HG03558 (cell line): ENCODE data around the gene COL23A1.

Source experiments
- ATAC-seq: cut with Tn5 transposase; IDR thresholded peaks from one replicate; pipeline ENCODE4 v1.9.1; 2021; ENCODE audit warnings: moderate number of reproducible peaks; ENCODE audit not compliant: unreplicated experiment; ENCODE audit errors: extremely low read depth

COL23A1 gene

DNA sequence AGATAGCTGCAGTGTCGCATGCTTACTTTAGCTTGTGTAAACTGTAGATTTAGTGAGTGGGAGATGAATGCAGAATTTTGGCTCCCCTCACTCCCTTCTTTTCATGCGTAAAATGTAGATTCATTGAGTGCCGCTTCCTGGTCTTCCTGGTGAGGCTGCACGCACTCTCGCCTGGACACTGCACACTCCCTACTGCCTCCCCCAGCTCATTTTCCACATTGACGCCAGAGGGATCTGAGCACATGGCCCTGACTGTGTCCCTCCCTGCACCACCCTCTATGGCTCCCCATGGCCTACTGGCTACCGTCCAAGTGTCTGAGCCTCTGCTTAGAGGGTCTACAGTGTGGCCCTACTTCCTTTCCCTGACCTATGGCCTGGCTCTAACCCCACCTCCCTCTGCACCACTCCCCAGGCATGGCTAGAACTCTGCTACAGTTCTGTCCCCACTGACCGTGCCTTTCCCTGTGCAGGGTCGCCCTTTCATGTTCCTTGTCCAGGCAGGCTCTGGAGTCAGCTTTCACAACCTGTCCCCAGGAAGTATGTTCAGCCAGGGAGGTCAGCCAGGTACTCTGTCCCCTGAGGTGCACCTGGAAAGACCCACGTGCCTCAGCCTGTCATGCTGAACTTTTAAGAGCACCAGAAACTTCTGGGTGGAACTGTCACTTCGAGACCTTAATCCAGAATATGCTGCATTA, 160.6 kb downstream of the COL23A1 start:
- ATAC-seq: no peak

DNA sequence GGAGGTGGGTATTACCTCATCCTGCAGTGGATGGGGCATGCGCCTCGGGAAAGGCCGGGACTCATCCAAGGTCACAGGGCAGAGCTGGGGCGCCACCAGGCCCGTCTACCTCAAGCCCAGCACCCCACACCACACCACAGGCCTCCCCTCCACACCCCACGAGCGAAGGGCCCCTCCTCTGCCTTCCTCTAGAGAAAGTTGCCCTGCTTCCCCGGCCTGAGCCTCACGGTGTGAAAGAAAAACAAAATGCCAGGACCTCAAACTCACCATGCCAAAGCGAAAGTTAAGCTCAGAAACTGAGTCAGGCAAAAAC, 161.1 kb downstream of the COL23A1 start:
- no peak for ATAC-seq

DNA sequence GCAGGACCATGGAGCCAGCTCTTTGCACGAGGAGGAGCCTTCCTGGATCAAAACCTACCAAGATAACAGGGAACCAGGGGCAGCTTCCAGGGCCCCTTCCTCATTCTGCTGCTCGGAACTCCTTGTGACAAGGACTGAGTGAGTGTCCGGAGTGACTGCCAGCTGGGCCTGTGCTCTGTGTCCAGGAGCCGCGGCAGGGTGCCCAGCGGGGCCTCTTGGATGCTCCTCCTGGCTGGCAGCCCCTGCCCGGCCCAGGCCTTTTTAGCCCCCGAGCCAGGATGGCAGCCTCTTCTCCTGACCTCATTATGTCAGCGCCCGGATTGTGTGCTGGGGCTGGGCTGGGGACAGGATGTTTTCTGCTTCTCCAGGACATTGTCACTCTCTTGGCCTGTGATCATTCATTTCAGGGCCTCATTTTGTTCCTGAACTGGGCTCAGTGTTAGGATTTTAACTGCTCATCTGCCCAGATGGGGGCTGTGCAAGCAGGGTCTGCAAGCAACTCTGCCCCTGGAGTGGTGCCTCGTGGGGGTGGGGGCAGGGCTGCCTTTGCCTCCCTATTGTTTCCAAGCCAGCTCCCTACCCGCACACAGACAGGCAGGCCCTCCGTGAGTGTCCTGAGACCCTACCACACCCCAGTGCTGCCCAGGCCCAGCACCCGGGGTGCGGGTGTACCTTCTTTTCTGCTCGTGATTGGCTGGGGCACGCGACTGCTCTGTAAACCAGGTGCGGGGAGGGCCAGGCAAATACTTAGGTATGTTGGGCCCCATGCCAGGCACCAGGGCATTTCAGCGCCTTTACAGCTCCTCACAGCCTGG, 161.6 kb downstream of the COL23A1 start:
- no peak for ATAC-seq

DNA sequence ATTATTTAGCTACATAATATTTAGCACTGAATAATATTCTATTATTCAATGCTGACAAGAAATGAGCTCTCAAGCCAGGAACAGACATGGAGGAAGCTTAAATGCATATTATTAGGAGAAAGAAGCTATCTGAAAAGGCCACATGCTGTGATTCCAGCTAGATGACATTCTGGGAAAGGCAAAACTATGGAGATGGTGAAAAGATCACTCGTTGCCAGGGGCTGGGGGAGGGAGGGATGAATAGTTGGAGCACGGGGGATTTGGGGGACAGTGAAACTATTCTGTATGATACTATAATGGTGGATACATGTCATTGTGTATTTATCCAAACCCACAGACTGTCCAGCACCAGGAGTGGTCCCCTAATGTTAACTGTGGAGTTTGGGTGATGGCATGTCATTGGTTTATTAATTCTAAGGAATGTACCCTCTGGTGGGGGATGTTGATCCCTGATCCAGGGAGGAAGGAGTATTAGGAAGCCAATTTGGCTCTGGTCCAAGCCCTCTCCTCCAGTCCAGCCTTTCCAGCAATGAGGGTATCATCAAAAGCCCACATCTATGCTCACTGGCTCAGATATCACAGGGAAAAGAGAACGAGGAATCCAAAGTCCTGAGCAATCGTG, 162.5 kb downstream of the COL23A1 start:
- no peak for ATAC-seq

- no peak for ATAC-seq
Observed at GRCh38 chr5:178426326-178427130, 163.7 kb downstream of the COL23A1 start.

GRCh38 chr5:178425621-178426068, 164.5 kb downstream of the COL23A1 start:
- no peak for ATAC-seq

DNA sequence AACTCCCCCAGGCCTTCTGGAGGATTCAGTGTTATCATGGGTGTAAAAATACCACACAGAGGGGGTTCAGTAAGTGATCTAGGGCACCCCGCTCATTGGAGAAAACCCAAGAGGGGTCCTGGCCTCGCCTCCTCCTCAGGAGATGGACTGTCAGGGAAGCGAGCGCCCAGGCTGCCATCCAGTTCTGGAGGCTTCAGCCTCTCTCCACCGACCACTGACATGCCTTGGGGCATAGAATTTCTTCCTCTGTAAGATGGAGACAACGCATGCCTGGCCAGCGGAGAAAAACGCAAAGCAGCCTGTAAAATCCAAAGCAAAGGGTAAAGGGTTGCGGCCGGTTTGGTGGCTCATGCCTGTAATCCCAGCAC, 165.4 kb downstream of the COL23A1 start:
- ATAC-seq: no peak

GRCh38 chr5:178423901-178424809, 166.0 kb downstream of the COL23A1 start:
- ATAC-seq: no peak

DNA sequence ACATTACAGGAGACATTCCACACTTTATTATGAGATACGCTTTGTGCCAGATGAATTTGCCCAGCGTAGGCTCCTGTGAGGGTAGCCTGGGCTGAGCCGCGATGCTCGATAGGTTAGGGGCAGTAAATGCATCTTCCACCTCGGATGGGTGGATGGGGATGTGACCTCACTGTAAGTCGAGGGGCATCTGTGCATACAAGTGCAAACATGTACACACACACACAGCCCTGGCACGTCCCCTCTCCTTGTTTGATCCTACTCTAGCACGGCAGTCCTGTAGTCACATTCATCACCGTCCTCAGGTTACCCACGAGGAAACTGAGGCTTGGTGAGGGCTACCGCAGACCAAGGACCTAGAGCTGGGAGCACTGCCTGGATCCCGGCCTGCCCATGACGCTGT, 166.8 kb downstream of the COL23A1 start:
- no peak for ATAC-seq

- no peak for ATAC-seq
Observed at GRCh38 chr5:178422400-178422775, 167.8 kb downstream of the COL23A1 start.

DNA sequence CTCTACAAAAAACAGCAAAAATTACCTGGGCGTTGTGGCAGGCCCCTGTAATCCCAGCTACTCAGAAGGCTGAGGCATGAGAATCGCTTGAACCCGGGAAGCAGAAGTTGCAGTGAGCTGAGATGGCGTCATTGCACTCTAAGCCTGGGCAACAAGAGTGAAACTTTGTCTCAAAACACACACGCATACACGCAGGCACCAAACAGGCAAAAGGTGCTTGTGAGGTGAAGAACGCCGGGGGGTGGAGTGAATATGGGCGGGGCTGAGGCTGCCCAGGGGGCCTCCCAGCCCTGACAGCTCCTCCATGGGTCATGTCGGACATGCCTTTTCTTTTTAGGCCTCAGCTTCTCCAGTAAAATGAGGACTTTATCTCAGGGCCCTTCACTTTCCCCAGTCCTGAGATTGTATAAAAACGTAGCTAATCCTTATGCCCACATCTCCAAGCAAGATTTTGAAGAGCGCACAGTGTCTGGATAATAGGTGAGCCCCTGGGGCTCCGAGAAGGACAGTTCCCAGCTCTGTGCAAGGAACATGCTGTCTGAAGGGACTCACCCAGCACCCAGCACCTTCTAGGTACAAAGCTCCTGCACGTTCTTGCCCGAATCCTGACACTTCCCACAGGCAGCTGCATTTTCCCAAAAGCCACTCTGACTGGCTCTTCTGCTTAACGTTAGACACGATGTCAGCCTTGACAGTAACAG, 168.3 kb downstream of the COL23A1 start:
- no peak for ATAC-seq

DNA sequence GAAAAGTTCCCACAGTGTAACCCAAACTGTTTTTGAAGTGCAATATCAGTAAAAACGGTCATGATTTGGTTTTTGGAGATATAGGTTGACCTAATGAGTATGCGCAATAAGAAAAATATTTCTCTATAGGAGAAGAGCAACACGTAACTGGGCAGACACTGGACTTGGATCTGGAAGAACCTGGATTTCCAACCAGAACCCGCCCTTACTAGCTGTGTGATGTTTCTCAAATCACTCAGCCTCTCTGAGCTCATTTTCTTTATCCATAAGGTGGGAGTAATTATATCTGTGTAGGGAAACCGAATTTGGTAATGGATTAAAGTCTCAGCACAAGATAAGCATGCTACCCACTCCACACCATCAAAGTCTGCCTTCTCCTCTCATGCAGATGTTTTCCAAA, 169.1 kb downstream of the COL23A1 start:
- no peak for ATAC-seq

DNA sequence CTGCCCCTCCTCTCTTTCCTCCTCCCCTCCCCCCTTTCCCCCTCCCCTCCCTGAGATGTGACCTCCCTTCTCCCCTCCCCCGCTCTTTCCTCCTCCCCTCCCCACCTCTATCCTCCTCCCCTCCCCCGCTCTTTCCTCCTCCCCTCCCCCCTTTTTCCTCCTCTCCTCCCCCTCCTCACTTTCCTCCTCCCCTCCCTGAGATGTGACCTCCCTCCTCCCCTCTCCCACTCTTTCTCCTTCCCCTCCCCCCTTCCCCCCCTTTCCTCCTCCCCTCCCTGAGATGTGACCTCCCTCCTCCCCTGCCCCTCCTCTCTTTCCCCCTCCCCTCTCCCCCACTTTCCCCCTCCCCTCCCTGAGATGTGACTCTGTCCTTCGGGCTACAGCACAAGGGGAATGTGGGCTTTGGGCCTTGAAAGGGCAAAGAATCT, 169.8 kb downstream of the COL23A1 start:
- ATAC-seq: no peak

GRCh38 chr5:178419651-178420050, 170.5 kb downstream of the COL23A1 start:
- ATAC-seq: no peak

GRCh38 chr5:178419196-178419595, 171.0 kb downstream of the COL23A1 start:
- ATAC-seq: no peak

GRCh38 chr5:178418471-178419010, 171.7 kb downstream of the COL23A1 start:
- no peak for ATAC-seq

DNA sequence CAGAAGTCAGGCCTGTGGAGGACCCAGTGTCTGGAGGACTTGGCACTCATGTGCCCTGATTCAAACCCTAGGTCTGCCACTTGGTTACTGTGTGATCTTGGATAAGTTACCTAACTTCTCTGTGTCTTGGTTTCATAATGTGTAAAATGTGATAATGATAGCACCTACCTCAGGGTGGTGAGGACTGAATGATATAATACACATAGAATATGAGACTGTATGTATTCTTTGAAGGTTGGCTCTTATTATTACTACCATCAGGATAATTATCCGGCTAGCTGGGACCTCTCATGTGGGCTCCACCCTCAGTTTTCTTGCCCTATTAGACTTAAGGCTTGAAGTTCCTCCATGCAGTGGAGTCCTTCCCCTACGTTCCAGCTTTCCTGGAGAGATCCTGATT, 172.2 kb downstream of the COL23A1 start:
- no peak for ATAC-seq

DNA sequence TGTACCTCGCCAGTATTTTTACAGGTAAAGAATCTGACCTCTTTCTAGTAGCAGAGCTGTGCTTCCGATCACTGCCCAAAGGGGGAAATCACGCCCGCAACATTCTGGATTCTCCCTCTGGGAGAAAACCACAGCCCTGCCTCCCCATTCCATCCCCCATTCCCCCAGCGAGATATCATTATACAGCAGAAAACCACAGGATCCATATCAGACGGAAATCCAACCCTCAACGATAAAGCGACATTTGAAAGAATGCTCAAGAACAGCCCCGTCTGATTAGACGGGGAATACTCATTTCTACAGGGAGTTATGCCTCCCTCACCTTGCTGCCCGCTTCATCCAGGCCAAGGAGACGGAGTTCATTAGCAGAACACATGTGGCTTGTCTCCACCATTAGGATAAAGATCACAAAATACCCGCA, 172.8 kb downstream of the COL23A1 start:
- ATAC-seq: no peak

GRCh38 chr5:178416919-178417318, 173.3 kb downstream of the COL23A1 start:
- no peak for ATAC-seq
